Uterus (tissue), 2 donors: ENCODE results near the gene GM2A.

Experiments
- POLR2A ChIP-seq, 2 donors: fragments of 450-650 bp; IDR thresholded peaks; one replicate each; pipeline ENCODE4 v1.6.1; 2016; ENCODE audit warnings: antibody characterized with exemption in 2 of 2, mild to moderate bottlenecking in 1 of 2, moderate library complexity in 1 of 2
- TF ChIP-seq, protein P1 (sequence below), 4 experiments: fragments of 200-600 bp in 2 of 4; fragments of 450-650 bp in 2 of 4; sonication (generic) in 2 of 4; IDR thresholded peaks; one replicate each; pipeline ENCODE4 v1.5.1; 2016 to 2019; ENCODE audit warnings: antibody characterized with exemption in 4 of 4, mild to moderate bottlenecking in 2 of 4, moderate library complexity in 1 of 4

DNA sequence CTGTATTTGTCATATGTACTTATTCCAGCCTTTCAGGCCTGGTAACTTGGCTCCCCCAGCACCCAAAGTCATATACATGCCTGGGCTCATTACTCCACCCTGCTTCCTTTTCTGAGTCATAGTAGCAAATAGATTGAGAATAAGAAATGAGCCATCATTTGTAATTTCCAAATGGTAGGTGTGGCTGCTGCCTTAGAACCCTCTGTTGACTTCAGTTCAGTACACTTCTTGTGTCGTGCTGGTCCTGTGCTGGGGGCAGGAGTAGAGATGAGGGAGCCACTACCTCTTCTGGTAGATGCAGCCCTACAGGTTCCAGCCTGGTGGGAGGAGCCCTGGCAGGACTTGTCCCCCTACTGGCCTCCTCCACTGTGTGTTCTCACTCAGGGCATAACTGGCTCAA, 11.1 kb downstream of the GM2A start:
- TF ChIP-seq, protein P1, sequence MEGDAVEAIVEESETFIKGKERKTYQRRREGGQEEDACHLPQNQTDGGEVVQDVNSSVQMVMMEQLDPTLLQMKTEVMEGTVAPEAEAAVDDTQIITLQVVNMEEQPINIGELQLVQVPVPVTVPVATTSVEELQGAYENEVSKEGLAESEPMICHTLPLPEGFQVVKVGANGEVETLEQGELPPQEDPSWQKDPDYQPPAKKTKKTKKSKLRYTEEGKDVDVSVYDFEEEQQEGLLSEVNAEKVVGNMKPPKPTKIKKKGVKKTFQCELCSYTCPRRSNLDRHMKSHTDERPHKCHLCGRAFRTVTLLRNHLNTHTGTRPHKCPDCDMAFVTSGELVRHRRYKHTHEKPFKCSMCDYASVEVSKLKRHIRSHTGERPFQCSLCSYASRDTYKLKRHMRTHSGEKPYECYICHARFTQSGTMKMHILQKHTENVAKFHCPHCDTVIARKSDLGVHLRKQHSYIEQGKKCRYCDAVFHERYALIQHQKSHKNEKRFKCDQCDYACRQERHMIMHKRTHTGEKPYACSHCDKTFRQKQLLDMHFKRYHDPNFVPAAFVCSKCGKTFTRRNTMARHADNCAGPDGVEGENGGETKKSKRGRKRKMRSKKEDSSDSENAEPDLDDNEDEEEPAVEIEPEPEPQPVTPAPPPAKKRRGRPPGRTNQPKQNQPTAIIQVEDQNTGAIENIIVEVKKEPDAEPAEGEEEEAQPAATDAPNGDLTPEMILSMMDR (IDR thresholded peaks at IDR 0.05), result no peak
- no peak for TF ChIP-seq POLR2A (IDR thresholded peaks at IDR 0.05)
